Measurements from ENCODE around the gene MISP3. TPM values are rescaled to one million over a fixed set of nuclear protein-coding genes. Genes with fewer than 3 reads are reported as not detected.

Gene MISP3
- total and polyA plus RNA-seq, 10 donors: 1.5 to 8.0 (median 2.0) TPM

- no peaks in the 10 kb centered on the region for H3K9me3 ChIP-seq
- 64 to 81% (median 70%) methylated on average over 7 of the region's 7 CpGs for WGBS, 5 donors
Observed at GRCh38 chr19:14063105-14063504, 9.5 kb upstream of the MISP3 start.

GRCh38 chr19:14066134-14066533 lies 6.5 kb upstream of the MISP3 start:
- 46 to 75% (median 62%) methylated on average over 2 of the region's 2 CpGs for WGBS, 5 donors
- Histone ChIP-seq H3K4me1 (peaks cover 0 to 3% (median 0%) of the 10 kb centered on the region in 6 donors), H3K9me3 (no peaks in the 10 kb centered on the region), H3K27me3 (replicated peaks in 1 of 7) (peaks cover 0 to 26% (median under 1%) of the 10 kb centered on the region in 7 donors), H3K36me3 (no peaks in the 10 kb centered on the region), H3K4me3 (no peak overlapping the region), H3K27ac (no peak overlapping the region)
- TF ChIP-seq POLR2AphosphoS5 (IDR thresholded peaks at IDR 0.05) (no peak), CTCF (IDR thresholded peaks at IDR 0.05 in 8 of 11, conservative IDR thresholded peaks at IDR 0.05 in 3 of 11) (no peak), POLR2A (IDR thresholded peaks at IDR 0.05) (no peak)
- no peak for DNase-seq
- intact Hi-C loops (cut with DNase I; ENCODE audit: low total_unique reads): no loop called here

More at GRCh38 chr19:14063105-14063504, 9.5 kb upstream of the MISP3 start:
- Histone ChIP-seq H3K27me3 (replicated peaks in 1 of 7) (peaks cover 0 to 56% (median 28%) of the 10 kb centered on the region in 7 donors), H3K27ac (no peak overlapping the region), H3K4me1 (peaks cover 0 to 12% (median 8%) of the 10 kb centered on the region in 6 donors), H3K36me3 (no peaks in the 10 kb centered on the region), H3K4me3 (no peak overlapping the region)
- no peak for TF ChIP-seq POLR2A (IDR thresholded peaks at IDR 0.05)
- intact Hi-C loops (cut with DNase I; ENCODE audit: low total_unique reads): no loop called here
- no peak for DNase-seq

- H3K27ac ChIP-seq: no peak overlapping the region
- no peaks in the 10 kb centered on the region for H3K36me3 ChIP-seq
- intact Hi-C loops (cut with DNase I; ENCODE audit: low total_unique reads): loop anchor here (5.0 kb wide), 1 partner anchor 188 kb away; no protein-coding TSS in a partner anchor
- H3K4me1 ChIP-seq: peaks cover 29 to 42% (median 38%) of the 10 kb centered on the region in 6 donors
- H3K27me3 ChIP-seq (replicated peaks in 1 of 7): peaks cover 0 to 29% (median 0%) of the 10 kb centered on the region in 7 donors
- 89 to 97% (median 94%) methylated on average over 34 to 43 of the region's 43 CpGs for WGBS, 5 donors
- H3K4me3 ChIP-seq: no peak overlapping the region
- TF ChIP-seq POLR2A (IDR thresholded peaks at IDR 0.05) (no peak), POLR2AphosphoS5 (IDR thresholded peaks at IDR 0.05) (peak in 1 of 3 donors; percentile 40), CTCF (IDR thresholded peaks at IDR 0.05 in 8 of 11, conservative IDR thresholded peaks at IDR 0.05 in 3 of 11) (no peak)
- DNase-seq: no peak
- H3K9me3 ChIP-seq: no peaks in the 10 kb centered on the region
Observed at GRCh38 chr19:14070268-14071050, 2.1 kb upstream of the MISP3 start.

- H3K27ac ChIP-seq: peak overlapping the region; percentile 49 to 92 (median 89)
- DNase-seq: peak; percentile 95
- H3K36me3 ChIP-seq: no peaks in the 10 kb centered on the region
- intact Hi-C loops (cut with DNase I; ENCODE audit: low total_unique reads): loop anchor here (5.0 kb wide), 1 partner anchor 191 kb away; no protein-coding TSS in a partner anchor
- peak overlapping the region; percentile 54 to 75 (median 60) for H3K4me3 ChIP-seq
- H3K27me3 ChIP-seq (replicated peaks in 1 of 7): peaks cover 0 to 29% (median 0%) of the 10 kb centered on the region in 7 donors
- H3K4me1 ChIP-seq: peaks cover 31 to 63% (median 46%) of the 10 kb centered on the region in 6 donors
- TF ChIP-seq CTCF (IDR thresholded peaks at IDR 0.05 in 8 of 11, conservative IDR thresholded peaks at IDR 0.05 in 3 of 11): peak in 7 of 11 experiments; percentile 2 to 68 (median 34)
- no peak for TF ChIP-seq POLR2A (IDR thresholded peaks at IDR 0.05)
- peak; percentile 38 to 73 (median 64) for TF ChIP-seq POLR2AphosphoS5 (IDR thresholded peaks at IDR 0.05)
- H3K9me3 ChIP-seq: no peaks in the 10 kb centered on the region
- 0 to 1% (median 0%) methylated on average over 27 to 106 of the region's 106 CpGs for WGBS, 5 donors
Observed at GRCh38 chr19:14073261-14073924, 807 bp downstream of the MISP3 start.

Data from spleen (tissue), 11 donors.